Measurements from ENCODE around the gene OPN3. TPM values are rescaled to one million over a fixed set of nuclear protein-coding genes. Genes with fewer than 3 reads are reported as not detected.

The OPN3 gene
- polyA plus RNA-seq, 1 experiment: 14.1 TPM

DNA sequence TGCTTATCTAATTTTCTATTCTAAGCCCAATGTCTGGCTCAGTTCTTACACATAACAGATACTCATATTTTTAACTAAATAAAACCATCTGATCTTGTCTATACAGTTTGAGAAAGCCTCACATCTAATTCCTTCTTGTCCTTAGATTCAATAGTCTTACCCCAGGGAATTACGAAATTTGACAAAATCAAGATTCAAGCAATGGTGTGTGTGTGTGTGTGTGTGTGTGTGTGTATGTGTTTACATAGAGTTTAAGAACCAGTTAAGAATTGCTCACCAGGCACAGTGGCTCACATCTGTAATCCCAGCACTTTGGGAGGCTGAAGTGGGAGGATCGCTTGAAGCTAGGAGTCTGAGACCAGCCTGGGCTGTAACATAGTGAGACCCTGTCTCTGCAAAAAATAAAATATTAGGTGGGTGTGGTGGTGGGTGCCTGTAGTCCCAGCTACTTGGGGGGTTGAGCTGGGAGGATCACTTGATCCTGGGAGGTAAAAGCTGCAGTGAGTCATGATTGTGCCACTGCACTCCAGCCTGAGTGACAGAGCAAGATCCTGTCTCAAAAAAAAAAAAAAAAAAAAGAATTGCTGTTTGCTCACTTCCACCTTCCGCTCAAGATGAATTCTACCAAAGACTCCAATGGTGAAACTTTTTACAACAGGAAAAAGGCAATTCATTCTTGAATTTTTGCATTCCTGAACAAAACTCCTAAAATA, 18.1 kb upstream of the OPN3 start:
- ChIA-PET CTCF (interaction anchor here (1.5 kb wide), 1 partner anchor 11 kb away, joined by 7 read pairs; no protein-coding TSS in a partner anchor), POLR2A (no interaction called here)
- H3K4me3 ChIP-seq (ENCODE audit: low read depth, low read length): no peak overlapping the region
- peak; percentile 34 for DNase-seq (ENCODE audit: low read depth)
- TF ChIP-seq, protein P1, sequence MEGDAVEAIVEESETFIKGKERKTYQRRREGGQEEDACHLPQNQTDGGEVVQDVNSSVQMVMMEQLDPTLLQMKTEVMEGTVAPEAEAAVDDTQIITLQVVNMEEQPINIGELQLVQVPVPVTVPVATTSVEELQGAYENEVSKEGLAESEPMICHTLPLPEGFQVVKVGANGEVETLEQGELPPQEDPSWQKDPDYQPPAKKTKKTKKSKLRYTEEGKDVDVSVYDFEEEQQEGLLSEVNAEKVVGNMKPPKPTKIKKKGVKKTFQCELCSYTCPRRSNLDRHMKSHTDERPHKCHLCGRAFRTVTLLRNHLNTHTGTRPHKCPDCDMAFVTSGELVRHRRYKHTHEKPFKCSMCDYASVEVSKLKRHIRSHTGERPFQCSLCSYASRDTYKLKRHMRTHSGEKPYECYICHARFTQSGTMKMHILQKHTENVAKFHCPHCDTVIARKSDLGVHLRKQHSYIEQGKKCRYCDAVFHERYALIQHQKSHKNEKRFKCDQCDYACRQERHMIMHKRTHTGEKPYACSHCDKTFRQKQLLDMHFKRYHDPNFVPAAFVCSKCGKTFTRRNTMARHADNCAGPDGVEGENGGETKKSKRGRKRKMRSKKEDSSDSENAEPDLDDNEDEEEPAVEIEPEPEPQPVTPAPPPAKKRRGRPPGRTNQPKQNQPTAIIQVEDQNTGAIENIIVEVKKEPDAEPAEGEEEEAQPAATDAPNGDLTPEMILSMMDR (IDR thresholded peaks at IDR 0.05; ENCODE audit: insufficient read depth, low read depth, low read length): no peak
- no peaks in the 10 kb centered on the region for H3K36me3 ChIP-seq (ENCODE audit: control insufficient read depth, insufficient read depth, low read length)
- H3K27me3 ChIP-seq (ENCODE audit: control insufficient read depth, insufficient read depth, low read length): no peaks in the 10 kb centered on the region

DNA sequence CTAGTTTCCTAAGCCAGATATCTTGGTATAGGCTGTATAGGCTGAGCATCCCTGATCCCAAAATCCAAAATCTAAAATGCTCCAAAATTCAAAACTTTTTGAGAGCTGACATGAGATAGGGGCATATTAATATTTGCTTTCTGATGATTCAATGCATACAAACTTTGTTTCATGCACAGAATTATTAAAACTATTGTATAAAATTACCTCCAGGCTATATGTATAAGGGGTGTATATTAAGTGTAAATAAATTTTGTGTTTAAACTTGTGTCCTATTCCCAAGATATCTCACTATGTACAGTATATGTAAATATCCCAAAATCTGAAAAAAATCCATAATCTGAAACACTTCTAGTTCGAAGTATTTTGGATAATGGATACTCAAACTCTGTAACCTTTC, 14.5 kb upstream of the OPN3 start:
- H3K27me3 ChIP-seq (ENCODE audit: control insufficient read depth, insufficient read depth, low read length): no peaks in the 10 kb centered on the region
- no peaks in the 10 kb centered on the region for H3K36me3 ChIP-seq (ENCODE audit: control insufficient read depth, insufficient read depth, low read length)
- TF ChIP-seq, protein P1 (IDR thresholded peaks at IDR 0.05; ENCODE audit: insufficient read depth, low read depth, low read length): no peak
- DNase-seq (ENCODE audit: low read depth): no peak
- CTCF ChIA-PET: interaction anchor here (1.2 kb wide), 1 partner anchor 106 kb away, joined by 3 read pairs; no protein-coding TSS in a partner anchor
- POLR2A ChIA-PET: no interaction called here
- no peak overlapping the region for H3K4me3 ChIP-seq (ENCODE audit: low read depth, low read length)

DNA sequence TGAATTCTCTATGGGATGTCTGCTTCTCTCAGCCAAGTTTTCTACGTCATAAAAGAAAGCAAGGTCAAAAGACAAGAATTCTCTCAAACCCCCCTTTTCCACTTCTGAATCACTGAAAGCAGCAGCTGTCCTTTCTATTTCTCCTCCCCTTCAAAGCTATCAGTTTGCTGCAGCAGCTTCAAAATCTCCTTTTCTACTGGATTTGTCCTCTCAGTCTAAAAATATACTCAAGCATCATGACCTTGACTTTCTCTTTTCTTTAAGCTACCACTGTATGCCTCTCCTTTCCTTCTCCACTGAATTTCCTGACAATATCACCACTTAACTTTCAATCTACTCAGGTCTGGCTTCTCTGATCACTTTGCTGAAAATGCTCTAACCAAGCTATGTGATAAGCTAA, 13.8 kb upstream of the OPN3 start:
- TF ChIP-seq, protein P1 (IDR thresholded peaks at IDR 0.05; ENCODE audit: insufficient read depth, low read depth, low read length): no peak
- no peak overlapping the region for H3K4me3 ChIP-seq (ENCODE audit: low read depth, low read length)
- no peaks in the 10 kb centered on the region for H3K27me3 ChIP-seq (ENCODE audit: control insufficient read depth, insufficient read depth, low read length)
- DNase-seq (ENCODE audit: low read depth): no peak
- POLR2A ChIA-PET: no interaction called here
- CTCF ChIA-PET: interaction anchor here (1.2 kb wide), 2 partner anchors 14 to 106 kb away, joined by 3 read pairs; no protein-coding TSS in a partner anchor
- no peaks in the 10 kb centered on the region for H3K36me3 ChIP-seq (ENCODE audit: control insufficient read depth, insufficient read depth, low read length)

DNA sequence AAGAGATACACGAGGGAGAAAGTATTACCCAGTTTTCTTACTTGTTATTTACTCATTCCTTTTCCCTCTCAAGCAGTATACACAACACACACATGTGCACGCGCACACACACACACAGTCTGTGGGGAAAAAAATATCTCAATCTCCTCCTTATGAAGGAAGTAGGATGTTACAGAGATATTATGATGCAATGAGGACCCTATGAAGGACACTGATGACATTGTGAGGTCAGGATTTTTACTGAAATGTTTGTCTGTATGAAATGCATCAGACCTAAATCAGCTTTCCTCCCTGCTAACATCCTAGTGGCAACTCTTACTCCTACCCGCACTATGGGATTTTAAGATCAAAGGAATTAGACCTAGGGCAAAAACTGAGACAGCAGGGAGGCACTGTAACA, 11.8 kb upstream of the OPN3 start, which contains the start of gene WDR64:
Gene WDR64 (plus strand): TSS at position 270 of the 400 bp plus-strand sequence. CDS start 204 bp downstream, outside the sequence.
- DNase-seq (ENCODE audit: low read depth): no peak
- no peak within 1 kb of the TSS for H3K4me3 ChIP-seq (ENCODE audit: low read depth, low read length)
- no peaks in the 10 kb centered on the region for H3K27me3 ChIP-seq (ENCODE audit: control insufficient read depth, insufficient read depth, low read length)
- ChIA-PET POLR2A (no interaction called here), CTCF (no interaction called here)
- TF ChIP-seq, protein P1 (IDR thresholded peaks at IDR 0.05; ENCODE audit: insufficient read depth, low read depth, low read length): no peak
- no peaks in the 10 kb centered on the region for H3K36me3 ChIP-seq (ENCODE audit: control insufficient read depth, insufficient read depth, low read length)

DNA sequence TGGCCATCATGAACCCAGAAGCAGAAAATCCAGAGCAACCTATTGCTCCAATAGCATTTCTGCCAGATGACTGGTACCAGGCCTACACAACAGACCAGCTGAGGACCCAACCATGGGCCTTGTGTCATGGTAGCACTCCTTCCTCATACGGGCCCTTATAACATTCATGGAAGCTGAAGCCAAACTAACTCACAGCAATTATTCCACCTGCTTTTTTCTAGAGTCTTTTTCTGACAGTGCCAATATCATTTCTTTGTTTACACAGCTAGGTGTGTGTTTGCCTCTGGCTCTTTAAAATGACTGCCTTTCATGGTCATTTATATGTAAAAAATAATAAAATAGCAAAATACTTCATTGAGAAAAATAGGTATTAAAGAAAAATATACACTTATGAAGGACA, 8.0 kb upstream of the OPN3 start:
- Histone ChIP-seq H3K27me3 (ENCODE audit: control insufficient read depth, insufficient read depth, low read length) (no peaks in the 10 kb centered on the region), H3K36me3 (ENCODE audit: control insufficient read depth, insufficient read depth, low read length) (no peaks in the 10 kb centered on the region), H3K4me3 (ENCODE audit: low read depth, low read length) (no peak overlapping the region)
- no peak for DNase-seq (ENCODE audit: low read depth)
- TF ChIP-seq, protein P1 (IDR thresholded peaks at IDR 0.05; ENCODE audit: insufficient read depth, low read depth, low read length): no peak
- CTCF ChIA-PET: interaction anchor here (2.2 kb wide), 1 partner anchor 9 kb away, joined by 7 read pairs; no protein-coding TSS in a partner anchor
- POLR2A ChIA-PET: no interaction called here

All from BJ (cell line).